GM12873 (cell line): ENCODE data around the gene MET.

ENCODE experiments used
- CTCF ChIP-seq: IDR thresholded peaks from 2 replicates; pipeline ENCODE4 v1.5.1; 2012; ENCODE audit warnings: low read depth, mild to moderate bottlenecking, moderate library complexity, low read length, control low read depth; ENCODE audit not compliant: insufficient read depth; ENCODE audit errors: missing control alignments

Gene MET

GRCh38 chr7:116731023-116731395 is 59.0 kb downstream of the MET start:
- TF ChIP-seq CTCF = no peak

GRCh38 chr7:116731445-116732335 is 59.7 kb downstream of the MET start:
- no peak for TF ChIP-seq CTCF

- no peak for TF ChIP-seq CTCF
These were observed 61.0 kb downstream of the MET start for GRCh38 chr7:116732788-116733694.

- no peak for TF ChIP-seq CTCF
These were observed 62.1 kb downstream of the MET start for GRCh38 chr7:116733924-116734580.

- no peak for TF ChIP-seq CTCF
These were observed 62.7 kb downstream of the MET start for GRCh38 chr7:116734710-116735109.

- TF ChIP-seq CTCF = no peak
These were observed 65.1 kb downstream of the MET start for GRCh38 chr7:116736927-116737715.
